Muscle of arm (tissue), 12 donors: ENCODE results near the gene MYO16. TPM values are rescaled to one million over a fixed set of nuclear protein-coding genes. Genes with fewer than 3 reads are reported as not detected.
"Not testable (repeated sequence)": the region's sequence is repeated elsewhere in the genome, so short reads cannot be mapped to it uniquely, and the experiment has no call there.

Experiments
- DNase-seq: peaks from one replicate; pipeline ENCODE4 v3.0.0-alpha.2; 2013
- polyA plus RNA-seq, 12 donors: library from polyadenylated mRNA; unstranded; fragments of 120-200 nt; gene quantifications; one replicate each; pipeline ENCODE4 v1.2.1, GENCODE V29; 2013; ENCODE audit not compliant: insufficient read length in 12 of 12

MYO16 gene
- polyA plus RNA-seq, 12 donors, result 7.0 to 21.6 (median 16.9) TPM; not detected in 1

DNA sequence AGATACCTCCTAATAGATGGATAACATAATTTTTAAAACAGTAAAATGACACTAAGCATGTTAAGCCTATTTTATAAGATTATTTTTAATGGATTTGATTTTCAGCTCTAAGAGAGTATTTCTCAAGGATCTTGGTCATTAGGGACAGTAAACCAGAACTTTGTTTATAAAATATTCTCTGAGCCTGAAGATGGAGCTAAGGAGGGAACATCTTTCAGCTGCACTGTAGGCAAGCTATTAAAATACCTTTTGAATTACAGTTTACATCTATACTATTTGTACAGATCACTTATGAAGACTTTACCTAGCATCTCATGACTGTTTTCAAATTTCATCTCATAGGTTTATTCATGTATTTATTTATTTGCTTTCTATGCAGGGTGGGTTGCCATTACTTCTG is 345.3 kb downstream of the MYO16 start:
- no peak for DNase-seq

- DNase-seq, result peak; percentile 49
Observed at GRCh38 chr13:108980237-108980636, 350.8 kb downstream of the MYO16 start.

DNA sequence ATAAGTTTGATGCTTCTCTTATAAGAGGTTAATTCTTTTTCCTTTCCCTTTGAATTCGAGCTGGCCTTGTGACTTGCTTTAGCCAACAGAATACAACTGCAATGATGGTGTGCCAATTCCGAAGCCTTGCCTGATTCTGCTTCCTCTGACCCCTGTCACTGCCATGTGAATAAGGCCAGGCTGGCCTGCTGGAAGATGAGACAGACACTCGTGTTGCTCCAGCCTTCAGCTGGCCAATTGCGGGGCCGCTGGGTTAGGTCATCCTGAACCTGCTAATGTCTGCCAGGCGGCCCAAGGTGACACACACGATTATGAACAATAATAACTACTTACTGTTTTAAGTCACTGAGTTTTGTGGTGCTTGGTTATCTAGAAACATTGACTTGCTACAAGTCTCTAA is 352.0 kb downstream of the MYO16 start:
- no peak for DNase-seq

DNA sequence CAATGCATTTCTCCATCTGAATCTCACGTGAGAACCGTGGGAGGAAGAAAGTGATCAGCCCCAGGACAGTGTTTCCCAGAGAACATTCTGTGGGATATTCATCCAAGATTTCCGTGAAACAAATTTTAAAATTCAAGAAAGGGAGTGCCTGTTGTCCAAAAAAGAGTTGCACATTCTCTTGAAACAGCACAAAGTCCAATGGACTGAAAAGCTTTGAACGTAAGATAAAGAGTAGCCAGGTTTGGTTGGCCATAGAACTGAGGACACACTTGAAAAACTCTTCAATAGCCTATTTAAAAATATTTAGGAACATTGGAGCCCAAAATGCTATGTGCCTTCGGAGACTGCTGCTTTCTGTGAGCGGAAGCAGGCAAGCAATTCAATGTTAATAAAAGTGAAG is 353.9 kb downstream of the MYO16 start:
- DNase-seq, result no peak

- DNase-seq, result no peak
Observed at GRCh38 chr13:108984251-108984920, 355.0 kb downstream of the MYO16 start.

DNA sequence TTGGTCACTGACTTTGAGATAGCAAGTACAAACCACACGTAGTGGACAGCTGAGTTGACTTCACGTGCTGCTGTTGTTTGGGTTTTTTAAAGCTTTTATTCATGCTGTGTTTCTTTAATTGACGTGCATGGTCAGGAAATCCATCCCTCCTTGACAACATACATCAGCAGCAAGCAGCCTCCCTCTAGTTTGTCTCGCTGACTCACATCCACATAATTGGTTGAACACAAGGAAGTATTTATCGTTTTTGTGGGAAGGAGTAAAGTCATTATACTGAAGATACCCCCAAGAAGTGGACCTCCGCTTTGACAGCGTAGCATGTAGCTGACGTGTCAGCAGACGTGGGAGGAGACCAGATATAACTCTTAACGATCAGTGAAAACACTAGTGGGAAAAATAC is 355.8 kb downstream of the MYO16 start:
- no peak for DNase-seq

DNA sequence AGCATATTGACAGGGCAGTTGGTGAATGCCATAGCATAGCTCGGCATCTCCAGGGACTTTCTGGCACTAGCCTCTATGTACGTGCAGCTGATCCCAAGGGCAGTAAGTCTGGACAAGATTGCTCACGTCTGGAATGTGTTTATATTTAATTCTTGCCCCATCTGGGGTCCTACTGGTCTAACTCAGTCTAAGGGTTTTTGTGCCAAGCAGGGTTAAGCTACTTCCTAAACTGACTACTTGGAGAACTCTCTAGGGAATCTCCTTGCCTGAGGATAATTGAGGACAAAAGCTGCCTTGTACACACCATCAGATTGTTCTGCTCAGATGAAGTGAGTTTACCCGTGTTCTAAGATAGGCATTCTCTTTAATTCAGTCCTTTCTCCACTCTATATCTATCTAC is 358.1 kb downstream of the MYO16 start:
- no peak for DNase-seq

- DNase-seq, result no peak
Observed at GRCh38 chr13:108987944-108988343, 358.5 kb downstream of the MYO16 start.

DNA sequence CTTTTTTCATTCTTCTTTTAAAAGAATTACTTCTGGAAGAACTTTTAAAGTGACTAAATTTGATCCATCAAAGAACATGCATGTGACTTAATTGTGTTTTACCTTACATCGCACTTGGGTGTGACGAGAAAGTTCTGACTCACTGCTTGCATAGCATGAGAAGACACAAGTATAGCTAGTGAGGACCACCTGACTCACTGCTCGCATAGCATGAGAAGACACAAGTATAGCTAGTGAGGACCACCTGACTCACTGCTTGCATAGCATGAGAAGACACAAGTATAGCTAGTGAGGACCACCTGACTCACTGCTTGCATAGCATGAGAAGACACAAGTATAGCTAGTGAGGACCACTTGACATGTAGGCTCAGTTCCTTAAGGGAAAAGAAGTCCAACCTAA is 362.0 kb downstream of the MYO16 start:
- DNase-seq, result not testable (repeated sequence)

DNA sequence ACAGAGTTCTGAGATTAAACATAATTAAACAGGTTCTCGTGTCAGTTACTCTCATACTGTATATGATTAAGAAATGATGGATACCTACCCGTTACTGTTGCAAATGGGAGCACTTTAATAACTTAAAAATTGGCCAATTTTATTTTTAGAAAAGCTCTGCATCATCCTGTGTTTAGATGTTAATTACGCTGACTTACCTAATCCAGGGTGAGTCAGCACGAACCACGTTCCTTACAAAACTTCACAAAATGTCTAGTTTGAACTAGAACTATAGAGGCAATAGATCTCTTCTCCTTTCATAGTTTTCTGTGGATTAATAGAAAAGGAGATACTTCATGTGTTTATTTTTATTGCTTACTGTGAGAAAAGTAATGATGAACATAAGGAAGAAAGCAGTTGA is 363.9 kb downstream of the MYO16 start:
- DNase-seq, result no peak

- no peak for DNase-seq
Observed at GRCh38 chr13:108996430-108996829, 367.0 kb downstream of the MYO16 start.

- DNase-seq, result no peak
Observed at GRCh38 chr13:109000207-109000606, 370.8 kb downstream of the MYO16 start.

DNA sequence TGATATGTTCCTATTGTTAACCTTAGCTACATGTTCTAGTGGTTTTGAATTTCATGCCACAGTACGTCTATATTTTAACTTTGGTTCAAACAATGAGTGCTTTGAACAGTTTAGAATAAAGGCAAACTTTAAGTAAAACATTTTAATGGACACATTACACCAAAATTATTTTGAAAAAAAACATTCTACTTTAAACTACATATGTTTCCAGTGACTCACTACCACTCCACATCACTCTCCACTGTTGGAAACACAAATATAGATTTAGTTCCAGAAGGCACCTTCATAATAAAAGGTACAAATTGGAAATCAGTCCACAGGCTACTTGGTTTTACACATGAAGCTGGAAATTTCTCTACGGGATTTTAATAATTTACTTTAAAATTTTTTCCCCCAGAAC is 373.5 kb downstream of the MYO16 start:
- DNase-seq, result no peak

DNA sequence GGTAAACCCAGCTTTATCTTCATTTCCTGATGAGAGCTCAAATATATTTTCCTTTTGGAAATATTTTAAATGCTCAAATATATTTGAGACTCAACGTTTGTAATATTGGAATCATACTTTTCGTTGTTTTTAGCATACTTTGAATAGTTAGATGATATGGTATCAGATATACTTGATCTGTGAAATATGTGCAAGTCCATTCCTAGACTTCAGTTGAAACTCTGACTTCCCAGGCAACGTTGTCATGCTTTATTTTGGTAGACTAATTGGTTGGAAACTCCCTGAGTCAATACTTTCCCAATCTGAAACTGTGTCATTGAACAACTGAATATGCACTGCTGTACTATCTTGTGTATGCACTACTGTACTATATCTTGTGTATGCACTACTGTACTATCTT is 378.5 kb downstream of the MYO16 start:
- no peak for DNase-seq

GRCh38 chr13:109009756-109010155 is 380.3 kb downstream of the MYO16 start:
- no peak for DNase-seq

DNA sequence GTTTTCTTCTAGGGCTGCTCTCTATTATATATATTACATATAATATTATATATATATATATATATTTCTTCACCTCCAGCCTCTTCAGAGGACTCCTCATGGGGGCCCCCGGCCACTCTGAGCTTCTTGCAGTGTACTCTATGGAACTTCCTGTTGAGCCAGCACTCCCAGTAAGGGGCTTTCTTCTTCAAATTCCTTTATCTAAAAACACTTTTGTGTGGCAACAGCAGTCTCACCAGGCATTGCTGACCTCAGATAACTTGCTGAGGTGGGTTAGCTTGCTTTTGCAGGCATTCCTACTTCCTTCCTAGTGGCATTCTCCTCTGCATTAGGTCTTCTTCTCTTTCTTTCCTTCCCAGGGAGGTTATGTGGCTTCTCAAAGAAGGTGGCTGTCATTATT is 381.5 kb downstream of the MYO16 start:
- no peak for DNase-seq

GRCh38 chr13:109012115-109012514 is 382.7 kb downstream of the MYO16 start:
- DNase-seq, result no peak

GRCh38 chr13:109021558-109021957 is 392.1 kb downstream of the MYO16 start:
- no peak for DNase-seq

- DNase-seq, result no peak
Observed at GRCh38 chr13:109024611-109025010, 395.2 kb downstream of the MYO16 start.

DNA sequence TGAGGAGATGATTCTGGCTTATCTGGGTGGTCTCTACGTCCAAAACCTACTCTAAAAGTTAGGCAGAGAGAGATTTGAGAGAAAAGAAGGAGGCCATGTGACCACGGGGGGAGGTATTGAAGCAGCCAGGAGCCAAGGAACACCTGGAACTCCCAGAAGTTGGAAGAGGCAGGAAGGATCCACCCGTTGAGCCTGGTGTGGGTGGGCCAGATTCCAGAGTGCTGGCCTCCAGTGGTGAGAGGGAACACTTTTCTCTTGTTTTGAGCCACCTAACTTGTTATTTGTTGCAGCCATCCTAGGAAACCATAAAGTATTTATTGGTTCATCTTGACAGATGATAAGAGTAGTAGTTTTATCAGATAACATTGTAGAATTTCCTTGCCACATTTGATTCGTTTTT is 396.9 kb downstream of the MYO16 start:
- DNase-seq, result no peak

DNA sequence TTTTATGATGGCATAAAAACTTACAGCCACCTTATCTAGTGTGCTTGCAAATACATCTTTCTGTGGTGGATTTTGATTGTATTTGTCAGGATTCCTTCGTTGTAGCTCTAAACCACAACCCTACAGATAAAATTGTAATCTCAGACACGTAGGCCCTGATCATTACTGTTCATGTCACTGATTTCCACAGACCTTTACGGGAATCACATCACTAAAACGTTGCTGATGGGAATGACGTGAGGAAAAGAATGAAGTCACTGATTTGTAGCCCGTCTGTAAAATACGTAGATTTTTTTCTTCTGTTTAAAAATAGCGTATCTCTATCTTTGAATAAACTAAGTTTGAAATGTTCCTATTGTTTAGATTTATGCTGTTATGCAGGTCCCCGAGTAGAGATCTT is 399.2 kb downstream of the MYO16 start:
- no peak for DNase-seq

- no peak for DNase-seq
Observed at GRCh38 chr13:109033090-109033489, 403.7 kb downstream of the MYO16 start.

DNA sequence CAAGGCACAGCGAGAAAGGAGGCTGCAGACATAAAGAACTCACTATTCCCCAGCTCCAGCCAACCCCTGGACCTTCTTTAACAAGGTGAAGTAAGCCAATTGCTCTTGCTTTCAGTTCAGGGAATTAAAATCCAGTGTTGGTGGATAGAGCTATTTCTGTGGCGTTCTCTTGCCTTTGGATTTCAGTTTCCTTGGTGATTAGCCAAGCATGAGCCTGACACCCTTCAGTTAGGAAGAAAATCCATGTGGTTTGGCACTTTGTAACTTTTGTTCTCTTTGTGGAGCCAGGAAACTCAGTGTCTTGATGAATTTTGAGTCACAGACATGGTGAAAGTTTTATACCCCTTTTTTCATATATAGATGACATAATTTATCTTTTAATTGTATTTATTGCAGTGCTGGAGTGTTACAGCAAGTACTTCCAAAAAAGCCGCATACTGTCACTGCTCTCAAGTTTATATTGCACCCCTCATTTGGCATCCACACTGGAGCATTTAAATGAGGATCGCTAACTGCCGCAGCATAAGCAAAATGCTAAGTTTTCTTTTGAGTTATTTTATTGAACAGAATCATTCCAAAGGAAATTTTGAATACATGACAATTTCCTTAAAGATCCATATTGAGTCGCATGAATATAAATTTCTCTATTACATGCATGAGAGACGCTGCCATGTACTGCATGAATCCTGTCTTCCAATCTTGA is 406.8 kb downstream of the MYO16 start:
- peak; percentile 16 for DNase-seq

DNA sequence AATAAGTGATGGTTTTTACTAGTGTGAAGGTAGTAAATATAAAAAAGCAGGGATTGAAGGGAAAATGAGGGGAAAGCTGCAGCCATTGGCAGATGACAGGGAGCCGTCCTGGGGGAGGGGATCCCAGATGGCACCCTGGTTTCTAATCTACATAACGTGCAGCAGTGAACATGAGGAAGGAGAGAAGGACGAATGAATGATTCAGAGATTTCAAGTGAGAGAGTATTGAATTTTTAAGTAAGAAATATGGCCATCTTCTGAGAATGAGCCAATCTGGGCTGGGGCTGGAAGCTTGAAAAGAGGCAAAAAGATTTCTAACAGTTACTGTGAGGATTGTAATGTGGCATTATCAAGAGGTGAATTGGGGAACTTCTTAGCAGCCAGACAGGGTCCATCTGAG is 414.2 kb downstream of the MYO16 start:
- DNase-seq, result no peak
